Upper lobe of left lung (tissue), 6 donors: ENCODE results near the gene CSF2. TPM values are rescaled to one million over a fixed set of nuclear protein-coding genes. Genes with fewer than 3 reads are reported as not detected.

Experiments
- ATAC-seq, 2 donors: fragments of 200-7000 bp; cut with Tn5 transposase; one replicate each; pipeline ENCODE4 v1.9.1; 2022; ENCODE audit warnings: mild to moderate bottlenecking in 2 of 2, moderate library complexity in 2 of 2; ENCODE audit not compliant: low FRiP score in 2 of 2
- DNase-seq, 2 donors: peaks; one replicate each; pipeline ENCODE4 v3.0.0-alpha.2; 2019 to 2020
- H3K27ac ChIP-seq, 4 donors: fragments of 200-600 bp; sonication (generic); one replicate each; pipeline ENCODE4 v1.5.1; 2016 to 2019
- H3K27me3 ChIP-seq, 4 donors: fragments of 200-600 bp; sonication (generic); one replicate each; pipeline ENCODE4 v1.5.1; 2017 to 2019
- H3K36me3 ChIP-seq, 4 donors: fragments of 200-600 bp; sonication (generic); one replicate each; pipeline ENCODE4 v1.5.1; 2016 to 2019
- H3K4me1 ChIP-seq, 4 donors: fragments of 200-600 bp; sonication (generic); one replicate each; pipeline ENCODE4 v1.5.1; 2018 to 2019
- H3K4me3 ChIP-seq, 4 donors: fragments of 200-600 bp; sonication (generic); one replicate each; pipeline ENCODE4 v1.5.1; 2017 to 2019; ENCODE audit warnings: mild to moderate bottlenecking in 2 of 4, moderate library complexity in 1 of 4
- H3K9me3 ChIP-seq, 4 donors: fragments of 200-600 bp; sonication (generic); one replicate each; pipeline ENCODE4 v1.5.1; 2018 to 2019
- EP300 ChIP-seq, 4 donors: sonication (generic); formaldehyde crosslinking; IDR thresholded peaks; one replicate each; pipeline ENCODE4 v1.5.1; 2017; ENCODE audit warnings: antibody characterized with exemption in 4 of 4, control low read depth in 2 of 4
- POLR2A ChIP-seq, 4 donors: fragments of 450-650 bp; IDR thresholded peaks; one replicate each; pipeline ENCODE4 v1.5.1; 2016 to 2017; ENCODE audit warnings: antibody characterized with exemption in 4 of 4, mild to moderate bottlenecking in 2 of 4
- POLR2AphosphoS5 ChIP-seq, 2 donors: sonication (generic); formaldehyde crosslinking; IDR thresholded peaks; one replicate each; pipeline ENCODE4 v1.5.1; 2017; ENCODE audit warnings: antibody characterized with exemption in 2 of 2
- WGBS, 2 donors: methylation state at CpG; one replicate each; pipeline ENCODE4 v1.1.5; 2017 to 2018; 5-methylcytosine and 5-hydroxymethylcytosine counted together
- total RNA-seq, 6 donors: library from RNA; depleted of rRNA in 4 of 6; stranded (reverse); fragments of >200 nt in 4 of 6; gene quantifications; one replicate each; pipeline versions ENCODE4 v1.1.0 to v1.2.1, GENCODE V29; 2016 to 2021
- TF ChIP-seq, protein P1 (sequence below), 6 experiments: fragments of 450-650 bp in 4 of 6; fragments of 200-600 bp in 2 of 6; sonication (generic) in 2 of 6; IDR thresholded peaks; one replicate each; pipeline ENCODE4 v1.5.1; 2016 to 2019; ENCODE audit warnings: antibody characterized with exemption in 6 of 6
- donor health status: DM: no; HTN: no; CAD: no; lungs with moderate emphysema.
- donor health status: DM: no; HTN: yes; CAD: no; lungs with severe emphysema.

The CSF2 gene
- total RNA-seq, 6 donors from 2014 or later, result 3.9 to 10.0 (median 4.4) TPM; not detected in 1

DNA sequence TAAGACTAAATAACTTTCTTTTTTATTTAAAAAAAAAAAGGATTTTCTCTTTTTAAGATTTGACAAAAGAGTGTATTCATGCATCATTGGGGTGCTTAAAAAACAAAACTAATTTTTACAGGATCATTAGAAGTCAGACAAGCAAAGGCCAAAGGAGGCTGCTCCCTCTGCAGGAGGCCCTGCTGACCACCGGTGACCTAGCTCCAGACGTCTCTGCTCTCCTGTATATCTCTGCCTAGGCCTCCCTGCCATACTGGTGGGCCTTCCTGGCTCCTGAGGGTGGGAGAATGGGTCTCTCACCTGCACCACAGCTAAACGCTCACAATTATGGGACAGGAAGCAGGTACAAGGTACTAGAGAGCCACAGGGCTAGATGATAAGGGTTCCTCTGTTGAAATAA lies 36.6 kb downstream of the CSF2 start:
- H3K4me1 ChIP-seq, result no peaks in the 10 kb centered on the region
- no peak overlapping the region for H3K27ac ChIP-seq
- no peaks in the 10 kb centered on the region for H3K36me3 ChIP-seq
- H3K9me3 ChIP-seq, result no peaks in the 10 kb centered on the region
- ATAC-seq, result no peak
- H3K27me3 ChIP-seq, result no peaks in the 10 kb centered on the region
- H3K4me3 ChIP-seq, result no peak overlapping the region
- no peak for DNase-seq
- 68 to 71% methylated on average over 3 of the region's 3 CpGs for WGBS, 2 donors
- no peak for TF ChIP-seq POLR2A (IDR thresholded peaks at IDR 0.05)

GRCh38 chr5:132110930-132111329 lies 37.3 kb downstream of the CSF2 start:
- DNase-seq (no peak), ATAC-seq (no peak)
- TF ChIP-seq POLR2AphosphoS5 (IDR thresholded peaks at IDR 0.05) (no peak), EP300 (IDR thresholded peaks at IDR 0.05) (no peak)
- TF ChIP-seq, protein P1, sequence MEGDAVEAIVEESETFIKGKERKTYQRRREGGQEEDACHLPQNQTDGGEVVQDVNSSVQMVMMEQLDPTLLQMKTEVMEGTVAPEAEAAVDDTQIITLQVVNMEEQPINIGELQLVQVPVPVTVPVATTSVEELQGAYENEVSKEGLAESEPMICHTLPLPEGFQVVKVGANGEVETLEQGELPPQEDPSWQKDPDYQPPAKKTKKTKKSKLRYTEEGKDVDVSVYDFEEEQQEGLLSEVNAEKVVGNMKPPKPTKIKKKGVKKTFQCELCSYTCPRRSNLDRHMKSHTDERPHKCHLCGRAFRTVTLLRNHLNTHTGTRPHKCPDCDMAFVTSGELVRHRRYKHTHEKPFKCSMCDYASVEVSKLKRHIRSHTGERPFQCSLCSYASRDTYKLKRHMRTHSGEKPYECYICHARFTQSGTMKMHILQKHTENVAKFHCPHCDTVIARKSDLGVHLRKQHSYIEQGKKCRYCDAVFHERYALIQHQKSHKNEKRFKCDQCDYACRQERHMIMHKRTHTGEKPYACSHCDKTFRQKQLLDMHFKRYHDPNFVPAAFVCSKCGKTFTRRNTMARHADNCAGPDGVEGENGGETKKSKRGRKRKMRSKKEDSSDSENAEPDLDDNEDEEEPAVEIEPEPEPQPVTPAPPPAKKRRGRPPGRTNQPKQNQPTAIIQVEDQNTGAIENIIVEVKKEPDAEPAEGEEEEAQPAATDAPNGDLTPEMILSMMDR (IDR thresholded peaks at IDR 0.05), result no peak
- no peak overlapping the region for H3K27ac ChIP-seq
- no peaks in the 10 kb centered on the region for H3K9me3 ChIP-seq
- no peaks in the 10 kb centered on the region for H3K36me3 ChIP-seq
- H3K4me1 ChIP-seq, result no peaks in the 10 kb centered on the region
- H3K27me3 ChIP-seq, result no peaks in the 10 kb centered on the region
- H3K4me3 ChIP-seq, result no peak overlapping the region

GRCh38 chr5:132112111-132112510 lies 38.5 kb downstream of the CSF2 start:
- 90 to 91% methylated on average over 3 of the region's 3 CpGs for WGBS, 2 donors
- peaks cover 0 to 5% (median 0%) of the 10 kb centered on the region in 4 donors for H3K4me1 ChIP-seq
- no peak for ATAC-seq
- H3K9me3 ChIP-seq, result no peaks in the 10 kb centered on the region
- H3K36me3 ChIP-seq, result no peaks in the 10 kb centered on the region
- DNase-seq, result no peak
- H3K27me3 ChIP-seq, result no peaks in the 10 kb centered on the region
- no peak overlapping the region for H3K27ac ChIP-seq
- no peak for TF ChIP-seq POLR2AphosphoS5 (IDR thresholded peaks at IDR 0.05)
- no peak for TF ChIP-seq EP300 (IDR thresholded peaks at IDR 0.05)
- TF ChIP-seq, protein P1 (IDR thresholded peaks at IDR 0.05), result no peak
- TF ChIP-seq POLR2A (IDR thresholded peaks at IDR 0.05), result no peak
- no peak overlapping the region for H3K4me3 ChIP-seq

DNA sequence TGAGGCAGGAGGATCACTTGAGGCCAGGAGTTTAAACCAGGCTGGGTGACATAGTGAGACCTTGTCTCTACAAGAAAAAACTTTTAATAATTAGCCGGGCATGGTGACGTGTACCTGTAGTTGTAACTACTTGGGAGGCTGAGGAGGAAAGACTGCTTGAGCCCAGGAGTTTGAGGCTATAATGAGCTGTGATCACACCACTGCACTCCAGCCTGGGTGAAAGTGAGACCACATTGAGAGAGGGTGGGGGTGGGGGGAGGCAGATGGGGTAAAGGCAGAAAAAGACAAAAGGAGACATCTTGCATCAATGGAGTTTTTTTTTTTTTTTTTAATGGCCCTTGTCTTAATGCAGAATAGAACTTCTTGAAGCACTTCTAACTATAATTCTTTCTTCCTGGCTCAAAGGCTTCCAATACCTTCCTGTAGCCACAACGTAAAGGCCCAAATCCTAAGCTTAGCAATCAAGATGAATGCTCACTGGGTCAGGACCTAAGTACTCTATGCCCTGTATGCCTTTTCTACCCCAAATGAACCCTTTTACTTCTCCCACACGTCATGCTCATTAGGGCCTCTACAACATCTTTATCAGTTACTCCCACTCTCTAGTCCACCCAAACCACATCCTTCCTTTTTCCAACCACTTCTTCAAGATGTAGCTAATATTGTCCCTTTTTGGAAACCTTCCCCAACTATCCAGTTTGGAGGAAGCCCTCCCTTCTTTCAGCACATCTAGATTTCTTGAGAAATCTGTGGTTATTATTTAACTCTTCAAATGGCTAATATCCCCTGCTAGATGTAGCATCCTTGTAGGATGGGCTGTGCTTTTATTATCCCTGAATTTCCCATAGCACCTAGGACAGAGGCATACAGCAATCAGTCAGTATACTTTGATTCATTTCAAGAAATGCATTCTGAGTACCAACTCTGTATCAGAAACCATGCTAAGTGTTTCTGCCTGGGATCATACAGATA lies 40.8 kb downstream of the CSF2 start:
- 70 to 74% methylated on average over 4 of the region's 4 CpGs for WGBS, 2 donors
- Histone ChIP-seq H3K4me3 (no peak overlapping the region), H3K27ac (no peak overlapping the region), H3K9me3 (no peaks in the 10 kb centered on the region), H3K27me3 (no peaks in the 10 kb centered on the region), H3K36me3 (no peaks in the 10 kb centered on the region), H3K4me1 (peaks cover 0 to 9% (median 0%) of the 10 kb centered on the region in 4 donors)
- no peak for ATAC-seq
- TF ChIP-seq POLR2A (IDR thresholded peaks at IDR 0.05) (no peak), EP300 (IDR thresholded peaks at IDR 0.05) (no peak), POLR2AphosphoS5 (IDR thresholded peaks at IDR 0.05) (no peak)
- TF ChIP-seq, protein P1 (IDR thresholded peaks at IDR 0.05), result no peak
- DNase-seq, result no peak

DNA sequence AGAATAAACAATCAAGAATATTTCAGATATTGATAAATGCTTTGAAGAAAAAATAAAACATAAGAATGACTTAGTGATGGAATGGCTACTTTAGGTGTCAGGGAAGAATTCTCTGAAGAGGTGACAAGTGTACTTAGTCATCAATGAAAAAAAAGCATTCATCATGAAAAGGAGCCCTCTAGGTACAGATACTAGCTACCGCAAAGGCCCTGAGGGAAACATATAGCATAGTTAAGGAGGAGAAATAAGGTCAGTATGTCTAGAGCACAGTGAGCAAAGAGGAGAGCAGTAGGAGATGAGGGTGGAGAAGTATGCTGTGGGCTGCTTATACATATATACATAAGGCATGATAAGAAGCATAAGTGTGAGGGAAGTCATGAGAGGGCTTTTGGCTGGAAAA lies 41.8 kb downstream of the CSF2 start:
- H3K27me3 ChIP-seq, result no peaks in the 10 kb centered on the region
- H3K36me3 ChIP-seq, result no peaks in the 10 kb centered on the region
- no peak for ATAC-seq
- no peak for DNase-seq
- peaks cover 0 to 9% (median 0%) of the 10 kb centered on the region in 4 donors for H3K4me1 ChIP-seq
- 81 to 83% methylated on average over 1 of the region's 1 CpG for WGBS, 2 donors
- H3K27ac ChIP-seq, result no peak overlapping the region
- H3K9me3 ChIP-seq, result no peaks in the 10 kb centered on the region
- H3K4me3 ChIP-seq, result no peak overlapping the region
- TF ChIP-seq POLR2AphosphoS5 (IDR thresholded peaks at IDR 0.05) (no peak), POLR2A (IDR thresholded peaks at IDR 0.05) (no peak), EP300 (IDR thresholded peaks at IDR 0.05) (no peak)
- TF ChIP-seq, protein P1 (IDR thresholded peaks at IDR 0.05), result no peak
